Measurements from ENCODE around the gene SH2B3. TPM values are rescaled to one million over a fixed set of nuclear protein-coding genes. Genes with fewer than 3 reads are reported as not detected.
A peak's percentile ranks its signal among the peaks of the same experiment; 100 is the strongest.

Gene SH2B3
- total and polyA plus RNA-seq, 2 of the 13 experiments (the other 11 are each of a cell fraction or from before 2014, with no cell fraction given), result 6.8 to 6.9 TPM

DNA sequence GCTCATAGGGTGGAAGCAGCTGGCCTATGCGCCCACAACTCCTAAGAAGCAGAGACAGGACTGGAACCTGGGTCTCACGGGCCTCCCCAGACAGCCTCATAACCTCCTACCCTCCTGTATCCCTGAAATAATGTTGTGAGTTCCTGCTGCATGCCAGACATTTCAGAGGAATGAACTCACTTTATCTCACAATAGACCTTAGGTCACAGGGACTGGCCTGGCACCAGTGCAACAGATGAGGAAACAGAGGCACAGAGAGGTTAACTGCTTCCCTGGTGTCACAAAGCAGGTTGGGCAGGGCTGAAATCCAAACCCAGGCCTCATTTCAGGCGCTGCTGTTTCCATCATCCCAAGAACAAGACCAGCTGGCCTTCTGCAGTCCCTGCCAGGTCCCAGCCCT lies 42.1 kb upstream of the SH2B3 start:
- Histone ChIP-seq H3K4me3 (replicated peaks in 1 of 3; ENCODE audit: insufficient read depth in 1 of 3, low read depth in 2 of 3, low read length in 3 of 3) (no peak overlapping the region), H3K27me3 (ENCODE audit: control insufficient read depth in 1 of 2, insufficient read depth in 2 of 2, low read length in 2 of 2) (no peaks in the 10 kb centered on the region), H3K4me1 (ENCODE audit: insufficient read depth, low read length) (peaks cover 73% of the 10 kb centered on the region), H2AFZ (ENCODE audit: low read length) (no peak overlapping the region), H3K9me3 (ENCODE audit: low read length) (no peaks in the 10 kb centered on the region), H3K27ac (ENCODE audit: extremely low read length, insufficient read depth, low read length) (no peak overlapping the region), H3K79me2 (ENCODE audit: insufficient read depth, low read length) (peaks cover 22% of the 10 kb centered on the region), H3K36me3 (replicated peaks in 1 of 2; ENCODE audit: control insufficient read depth in 1 of 2, insufficient read depth in 2 of 2, low read length in 2 of 2) (peaks cover 7 to 29% of the 10 kb centered on the region in 2 experiments), H3K4me2 (ENCODE audit: low read depth, low read length) (no peak overlapping the region), H4K20me1 (ENCODE audit: insufficient read depth, low read length) (peaks cover 22% of the 10 kb centered on the region), H3K9ac (ENCODE audit: insufficient read depth, low read depth, low read length) (no peak overlapping the region)
- FAIRE-seq, result no peak
- CTCF ChIA-PET (ENCODE audit: low intra/inter-chr PET ratio, low total read pairs), result no interaction called here
- TF ChIP-seq ZNF615 (CRISPR knock-in tag; IDR thresholded peaks at IDR 0.05; ENCODE audit: borderline replicate concordance) (no peak), ZNF768 (CRISPR knock-in tag; IDR thresholded peaks at IDR 0.05) (peak; percentile 76)
- ATAC-seq, result no peak
- no TSS peak for BruUV-seq (replicated peaks)
- intact Hi-C loops (cut with micrococcal nuclease; ENCODE audit: unreplicated experiment), result no loop called here
- POLR2A ChIA-PET, result no interaction called here
- no peak for DNase-seq (ENCODE audit: low spot score)
- 100% methylated on average over 1 of the region's 3 CpGs for WGBS (ENCODE audit: low lambda C conversion rate)
- in situ Hi-C loops (cut with HindIII; ENCODE audit: extremely low pct_ligation_motif_present, low pct_unique_long_range_greater_than_20kb), result no loop called here

DNA sequence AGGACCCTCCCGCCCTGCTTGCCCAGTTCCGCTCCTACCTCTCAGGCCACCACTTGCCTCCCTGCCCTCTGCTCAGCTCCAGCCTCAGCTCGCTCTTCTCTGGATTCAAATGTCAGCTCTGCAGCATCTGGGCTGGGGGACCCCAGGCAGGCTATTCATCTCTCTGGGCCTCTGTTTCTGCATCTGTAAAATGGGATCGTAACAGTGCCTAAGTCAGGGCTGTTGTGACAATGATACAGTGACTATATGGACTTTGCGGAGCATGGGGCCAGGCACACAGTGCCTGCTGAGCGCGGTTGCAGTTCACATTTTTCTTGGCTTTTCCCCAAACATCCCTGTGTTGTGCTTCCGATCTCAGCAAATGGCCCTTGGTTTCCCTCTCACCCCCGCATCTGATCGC lies 39.6 kb upstream of the SH2B3 start:
- no peak for ATAC-seq
- H3K27me3 ChIP-seq (ENCODE audit: control insufficient read depth in 1 of 2, insufficient read depth in 2 of 2, low read length in 2 of 2), result no peaks in the 10 kb centered on the region
- intact Hi-C loops (cut with micrococcal nuclease; ENCODE audit: unreplicated experiment) (no loop called here), in situ Hi-C loops (cut with HindIII; ENCODE audit: extremely low pct_ligation_motif_present, low pct_unique_long_range_greater_than_20kb) (no loop called here)
- BruUV-seq (replicated peaks), result no TSS peak
- peaks cover 60% of the 10 kb centered on the region for H3K4me1 ChIP-seq (ENCODE audit: insufficient read depth, low read length)
- H4K20me1 ChIP-seq (ENCODE audit: insufficient read depth, low read length), result peaks cover 22% of the 10 kb centered on the region
- CTCF ChIA-PET (ENCODE audit: low intra/inter-chr PET ratio, low total read pairs), result no interaction called here
- no peak overlapping the region for H3K4me3 ChIP-seq (replicated peaks in 1 of 3; ENCODE audit: insufficient read depth in 1 of 3, low read depth in 2 of 3, low read length in 3 of 3)
- peaks cover 24% of the 10 kb centered on the region for H3K79me2 ChIP-seq (ENCODE audit: insufficient read depth, low read length)
- no peak overlapping the region for H3K27ac ChIP-seq (ENCODE audit: extremely low read length, insufficient read depth, low read length)
- H2AFZ ChIP-seq (ENCODE audit: low read length), result no peak overlapping the region
- H3K9ac ChIP-seq (ENCODE audit: insufficient read depth, low read depth, low read length), result no peak overlapping the region
- H3K4me2 ChIP-seq (ENCODE audit: low read depth, low read length), result no peak overlapping the region
- no peak for DNase-seq (ENCODE audit: low spot score)
- H3K9me3 ChIP-seq (ENCODE audit: low read length), result no peaks in the 10 kb centered on the region
- POLR2A ChIA-PET, result interaction anchor here (2.1 kb wide), 1 partner anchor 38 kb away, joined by 21 read pairs; no protein-coding TSS in a partner anchor
- H3K36me3 ChIP-seq (replicated peaks in 1 of 2; ENCODE audit: control insufficient read depth in 1 of 2, insufficient read depth in 2 of 2, low read length in 2 of 2), result peaks cover 7 to 29% of the 10 kb centered on the region in 2 experiments
- 97% methylated on average over 8 of the region's 10 CpGs for WGBS (ENCODE audit: low lambda C conversion rate)
- FAIRE-seq, result no peak
- TF ChIP-seq ZNF629 (CRISPR knock-in tag; conservative IDR thresholded peaks at IDR 0.05), result peak; percentile 88
- no peak for TF ChIP-seq CHD2 (IDR thresholded peaks at IDR 0.05; ENCODE audit: low read depth, low read length)

Measured in HepG2 (cell line).